Measurements from ENCODE around the gene HACL1. TPM values are rescaled to one million over a fixed set of nuclear protein-coding genes. Genes with fewer than 3 reads are reported as not detected.

The HACL1 gene
- total RNA-seq, 1 donor from 2014 or later = 13.8 TPM

GRCh38 chr3:15520804-15521572, 80.4 kb downstream of the HACL1 start:
- peaks cover 3 to 11% of the 10 kb centered on the region in 2 donors for H3K4me1 ChIP-seq
- TF ChIP-seq, protein P1, sequence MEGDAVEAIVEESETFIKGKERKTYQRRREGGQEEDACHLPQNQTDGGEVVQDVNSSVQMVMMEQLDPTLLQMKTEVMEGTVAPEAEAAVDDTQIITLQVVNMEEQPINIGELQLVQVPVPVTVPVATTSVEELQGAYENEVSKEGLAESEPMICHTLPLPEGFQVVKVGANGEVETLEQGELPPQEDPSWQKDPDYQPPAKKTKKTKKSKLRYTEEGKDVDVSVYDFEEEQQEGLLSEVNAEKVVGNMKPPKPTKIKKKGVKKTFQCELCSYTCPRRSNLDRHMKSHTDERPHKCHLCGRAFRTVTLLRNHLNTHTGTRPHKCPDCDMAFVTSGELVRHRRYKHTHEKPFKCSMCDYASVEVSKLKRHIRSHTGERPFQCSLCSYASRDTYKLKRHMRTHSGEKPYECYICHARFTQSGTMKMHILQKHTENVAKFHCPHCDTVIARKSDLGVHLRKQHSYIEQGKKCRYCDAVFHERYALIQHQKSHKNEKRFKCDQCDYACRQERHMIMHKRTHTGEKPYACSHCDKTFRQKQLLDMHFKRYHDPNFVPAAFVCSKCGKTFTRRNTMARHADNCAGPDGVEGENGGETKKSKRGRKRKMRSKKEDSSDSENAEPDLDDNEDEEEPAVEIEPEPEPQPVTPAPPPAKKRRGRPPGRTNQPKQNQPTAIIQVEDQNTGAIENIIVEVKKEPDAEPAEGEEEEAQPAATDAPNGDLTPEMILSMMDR (IDR thresholded peaks at IDR 0.05) = no peak
- peak overlapping the region; percentile 61 to 69 for H3K27ac ChIP-seq
- H3K9me3 ChIP-seq = no peaks in the 10 kb centered on the region
- DNase-seq (ENCODE audit: low spot score in 2 of 2) = no peak
- intact Hi-C loops (cut with DNase I) = no loop called here
- H3K36me3 ChIP-seq = no peaks in the 10 kb centered on the region
- no peaks in the 10 kb centered on the region for H3K27me3 ChIP-seq
- peak overlapping the region; percentile 46 to 48 for H3K4me3 ChIP-seq

GRCh38 chr3:15520185-15520584, 81.2 kb downstream of the HACL1 start:
- Histone ChIP-seq H3K9me3 (no peaks in the 10 kb centered on the region), H3K27me3 (no peaks in the 10 kb centered on the region), H3K36me3 (no peaks in the 10 kb centered on the region), H3K27ac (peak overlapping the region; percentile 61 to 69), H3K4me1 (peaks cover 3 to 11% of the 10 kb centered on the region in 2 donors), H3K4me3 (peak overlapping the region; percentile 46 to 48)
- intact Hi-C loops (cut with DNase I) = no loop called here
- no peak for DNase-seq (ENCODE audit: low spot score in 2 of 2)
- TF ChIP-seq, protein P1 (IDR thresholded peaks at IDR 0.05) = no peak

DNA sequence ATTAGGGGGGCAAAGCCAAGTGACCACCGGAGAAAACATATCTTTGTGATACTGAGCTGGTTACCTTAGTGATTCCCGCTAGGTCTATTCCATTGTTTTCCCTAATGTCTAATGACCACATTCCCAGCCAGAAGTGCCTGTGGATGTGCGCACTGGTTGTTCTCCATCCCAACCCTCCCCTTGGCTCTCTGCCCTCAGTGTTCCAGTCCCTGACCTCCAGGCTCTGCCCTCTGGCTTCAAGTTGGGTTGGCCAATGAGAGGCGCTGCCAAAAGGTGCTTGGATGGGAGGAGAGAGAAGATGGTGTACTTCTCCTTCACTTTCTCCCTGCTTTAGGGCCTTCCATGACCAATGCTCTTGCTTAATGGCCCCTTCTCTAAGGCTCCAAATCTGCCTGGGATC, 82.3 kb downstream of the HACL1 start:
- intact Hi-C loops (cut with DNase I) = no loop called here
- Histone ChIP-seq H3K36me3 (no peaks in the 10 kb centered on the region), H3K27ac (no peak overlapping the region), H3K27me3 (no peaks in the 10 kb centered on the region), H3K4me1 (peaks cover 3 to 11% of the 10 kb centered on the region in 2 donors), H3K4me3 (no peak overlapping the region), H3K9me3 (no peaks in the 10 kb centered on the region)
- DNase-seq (ENCODE audit: low spot score in 2 of 2) = no peak
- TF ChIP-seq, protein P1 (IDR thresholded peaks at IDR 0.05) = no peak

DNA sequence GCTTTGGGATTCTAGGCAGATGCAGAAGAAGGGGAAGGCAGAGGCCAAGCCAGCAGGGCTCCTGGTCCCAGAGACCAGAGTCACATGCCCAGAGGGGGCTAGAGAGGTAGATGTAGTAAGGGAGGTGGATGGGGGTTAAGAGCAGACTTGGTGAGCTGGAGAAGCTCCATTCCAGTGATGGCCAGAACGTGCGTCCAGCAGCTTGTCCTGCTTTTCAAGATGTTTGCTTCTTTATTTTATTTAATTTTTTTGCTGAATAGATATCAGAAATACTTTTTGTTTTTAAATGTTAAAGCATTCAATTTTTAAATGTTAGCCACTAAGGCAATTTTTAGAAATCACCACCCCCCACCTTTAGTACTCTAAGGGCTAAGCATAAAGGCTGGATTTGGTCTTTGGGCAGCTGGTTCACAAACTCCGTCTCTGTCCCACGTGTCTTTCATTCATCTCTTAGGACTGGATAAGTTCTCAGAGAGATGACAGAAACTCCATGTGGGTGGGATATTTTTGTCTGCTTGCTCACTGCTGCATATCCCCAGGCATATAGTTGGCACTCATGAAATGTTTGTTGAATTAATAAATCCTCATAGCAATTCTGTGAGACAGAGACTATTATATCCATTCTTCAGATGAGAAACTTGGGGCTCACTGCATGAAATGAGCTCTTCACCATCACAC, 86.6 kb downstream of the HACL1 start:
- no peak for DNase-seq (ENCODE audit: low spot score in 2 of 2)
- Histone ChIP-seq H3K4me3 (no peak overlapping the region), H3K36me3 (no peaks in the 10 kb centered on the region), H3K27me3 (no peaks in the 10 kb centered on the region), H3K4me1 (no peaks in the 10 kb centered on the region), H3K27ac (no peak overlapping the region), H3K9me3 (no peaks in the 10 kb centered on the region)
- TF ChIP-seq, protein P1 (IDR thresholded peaks at IDR 0.05) = no peak
- intact Hi-C loops (cut with DNase I) = no loop called here

GRCh38 chr3:15513810-15514662, 87.3 kb downstream of the HACL1 start:
- no peak for DNase-seq (ENCODE audit: low spot score in 2 of 2)
- no peak overlapping the region for H3K4me3 ChIP-seq
- H3K36me3 ChIP-seq = no peaks in the 10 kb centered on the region
- H3K9me3 ChIP-seq = no peaks in the 10 kb centered on the region
- intact Hi-C loops (cut with DNase I) = no loop called here
- TF ChIP-seq, protein P1 (IDR thresholded peaks at IDR 0.05) = no peak
- no peaks in the 10 kb centered on the region for H3K27me3 ChIP-seq
- no peak overlapping the region for H3K27ac ChIP-seq
- no peaks in the 10 kb centered on the region for H3K4me1 ChIP-seq

Data from ascending aorta (tissue), 2 donors.